ENCODE results near the gene EPHA1.

DNA sequence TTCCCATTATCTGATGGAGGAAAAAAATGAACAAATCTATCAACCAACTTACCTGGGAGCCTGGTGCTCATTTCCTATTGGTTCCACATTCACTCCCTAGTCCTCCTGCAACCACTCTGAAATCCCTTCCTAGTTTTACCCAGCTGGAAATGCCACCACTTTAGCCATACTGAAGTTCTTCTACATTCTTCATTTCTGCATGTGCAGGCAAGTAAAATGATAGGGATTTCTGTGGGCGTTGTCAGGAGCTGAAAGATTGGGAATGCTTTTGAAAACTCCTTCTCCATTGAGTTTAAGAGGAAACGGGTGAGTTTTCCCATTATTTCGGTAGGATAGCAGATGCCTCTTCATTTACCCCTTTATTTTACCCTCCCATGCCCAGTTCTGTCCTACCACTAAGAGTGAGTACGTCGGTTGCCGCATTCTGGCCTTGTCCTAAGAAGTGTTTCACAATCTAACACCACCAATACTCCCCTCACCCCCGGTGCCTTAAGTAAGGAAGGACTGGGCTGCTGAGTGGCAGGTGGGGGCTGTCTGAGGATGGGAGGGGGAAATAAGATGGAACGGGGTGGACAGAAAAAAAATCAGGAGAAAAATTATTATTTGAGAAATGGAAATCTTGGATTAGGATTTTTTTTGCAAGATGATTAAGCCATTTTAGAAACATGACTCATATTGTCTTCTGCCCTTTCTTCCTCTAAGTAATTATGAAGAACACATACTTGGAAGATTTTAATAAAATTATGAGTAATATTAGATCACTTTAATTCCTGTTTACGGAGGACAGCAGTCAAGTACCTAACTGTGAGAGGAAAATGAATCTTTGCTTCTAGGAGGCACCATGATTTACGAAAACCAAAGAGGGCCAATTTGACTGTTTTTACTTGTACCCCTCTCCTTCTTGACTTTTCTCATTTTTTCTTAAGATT lies 21.4 kb upstream of the EPHA1 start:
- TF ChIP-seq, protein P1, sequence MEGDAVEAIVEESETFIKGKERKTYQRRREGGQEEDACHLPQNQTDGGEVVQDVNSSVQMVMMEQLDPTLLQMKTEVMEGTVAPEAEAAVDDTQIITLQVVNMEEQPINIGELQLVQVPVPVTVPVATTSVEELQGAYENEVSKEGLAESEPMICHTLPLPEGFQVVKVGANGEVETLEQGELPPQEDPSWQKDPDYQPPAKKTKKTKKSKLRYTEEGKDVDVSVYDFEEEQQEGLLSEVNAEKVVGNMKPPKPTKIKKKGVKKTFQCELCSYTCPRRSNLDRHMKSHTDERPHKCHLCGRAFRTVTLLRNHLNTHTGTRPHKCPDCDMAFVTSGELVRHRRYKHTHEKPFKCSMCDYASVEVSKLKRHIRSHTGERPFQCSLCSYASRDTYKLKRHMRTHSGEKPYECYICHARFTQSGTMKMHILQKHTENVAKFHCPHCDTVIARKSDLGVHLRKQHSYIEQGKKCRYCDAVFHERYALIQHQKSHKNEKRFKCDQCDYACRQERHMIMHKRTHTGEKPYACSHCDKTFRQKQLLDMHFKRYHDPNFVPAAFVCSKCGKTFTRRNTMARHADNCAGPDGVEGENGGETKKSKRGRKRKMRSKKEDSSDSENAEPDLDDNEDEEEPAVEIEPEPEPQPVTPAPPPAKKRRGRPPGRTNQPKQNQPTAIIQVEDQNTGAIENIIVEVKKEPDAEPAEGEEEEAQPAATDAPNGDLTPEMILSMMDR (conservative IDR thresholded peaks at IDR 0.05; ENCODE audit: low read depth in 2 of 2), result no peak
- no peak for TF ChIP-seq EZH2phosphoT487 (IDR thresholded peaks at IDR 0.05; ENCODE audit: unreplicated experiment)
- TF ChIP-seq, protein P2, sequence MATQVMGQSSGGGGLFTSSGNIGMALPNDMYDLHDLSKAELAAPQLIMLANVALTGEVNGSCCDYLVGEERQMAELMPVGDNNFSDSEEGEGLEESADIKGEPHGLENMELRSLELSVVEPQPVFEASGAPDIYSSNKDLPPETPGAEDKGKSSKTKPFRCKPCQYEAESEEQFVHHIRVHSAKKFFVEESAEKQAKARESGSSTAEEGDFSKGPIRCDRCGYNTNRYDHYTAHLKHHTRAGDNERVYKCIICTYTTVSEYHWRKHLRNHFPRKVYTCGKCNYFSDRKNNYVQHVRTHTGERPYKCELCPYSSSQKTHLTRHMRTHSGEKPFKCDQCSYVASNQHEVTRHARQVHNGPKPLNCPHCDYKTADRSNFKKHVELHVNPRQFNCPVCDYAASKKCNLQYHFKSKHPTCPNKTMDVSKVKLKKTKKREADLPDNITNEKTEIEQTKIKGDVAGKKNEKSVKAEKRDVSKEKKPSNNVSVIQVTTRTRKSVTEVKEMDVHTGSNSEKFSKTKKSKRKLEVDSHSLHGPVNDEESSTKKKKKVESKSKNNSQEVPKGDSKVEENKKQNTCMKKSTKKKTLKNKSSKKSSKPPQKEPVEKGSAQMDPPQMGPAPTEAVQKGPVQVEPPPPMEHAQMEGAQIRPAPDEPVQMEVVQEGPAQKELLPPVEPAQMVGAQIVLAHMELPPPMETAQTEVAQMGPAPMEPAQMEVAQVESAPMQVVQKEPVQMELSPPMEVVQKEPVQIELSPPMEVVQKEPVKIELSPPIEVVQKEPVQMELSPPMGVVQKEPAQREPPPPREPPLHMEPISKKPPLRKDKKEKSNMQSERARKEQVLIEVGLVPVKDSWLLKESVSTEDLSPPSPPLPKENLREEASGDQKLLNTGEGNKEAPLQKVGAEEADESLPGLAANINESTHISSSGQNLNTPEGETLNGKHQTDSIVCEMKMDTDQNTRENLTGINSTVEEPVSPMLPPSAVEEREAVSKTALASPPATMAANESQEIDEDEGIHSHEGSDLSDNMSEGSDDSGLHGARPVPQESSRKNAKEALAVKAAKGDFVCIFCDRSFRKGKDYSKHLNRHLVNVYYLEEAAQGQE (IDR thresholded peaks at IDR 0.05; ENCODE audit: unreplicated experiment), result no peak
- TF ChIP-seq POLR2AphosphoS5 (IDR thresholded peaks at IDR 0.05; ENCODE audit: low read depth), result no peak
- no peak for TF ChIP-seq CREB1 (CRISPR knock-in tag; IDR thresholded peaks at IDR 0.05; ENCODE audit: low read depth)
- no peak for TF ChIP-seq ZNF114 (CRISPR knock-in tag; IDR thresholded peaks at IDR 0.05)
- no peak for TF ChIP-seq JUNB (IDR thresholded peaks at IDR 0.05; ENCODE audit: unreplicated experiment)
- TF ChIP-seq NANOG (IDR thresholded peaks at IDR 0.05; ENCODE audit: borderline replicate concordance), result no peak
- no peak for TF ChIP-seq ZNF331 (CRISPR knock-in tag; IDR thresholded peaks at IDR 0.05; ENCODE audit: low read depth)
- no peak for TF ChIP-seq EZH2 (IDR thresholded peaks at IDR 0.05; ENCODE audit: low read depth, unreplicated experiment)
- TF ChIP-seq, protein P3, sequence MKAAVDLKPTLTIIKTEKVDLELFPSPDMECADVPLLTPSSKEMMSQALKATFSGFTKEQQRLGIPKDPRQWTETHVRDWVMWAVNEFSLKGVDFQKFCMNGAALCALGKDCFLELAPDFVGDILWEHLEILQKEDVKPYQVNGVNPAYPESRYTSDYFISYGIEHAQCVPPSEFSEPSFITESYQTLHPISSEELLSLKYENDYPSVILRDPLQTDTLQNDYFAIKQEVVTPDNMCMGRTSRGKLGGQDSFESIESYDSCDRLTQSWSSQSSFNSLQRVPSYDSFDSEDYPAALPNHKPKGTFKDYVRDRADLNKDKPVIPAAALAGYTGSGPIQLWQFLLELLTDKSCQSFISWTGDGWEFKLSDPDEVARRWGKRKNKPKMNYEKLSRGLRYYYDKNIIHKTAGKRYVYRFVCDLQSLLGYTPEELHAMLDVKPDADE (IDR thresholded peaks at IDR 0.05), result no peak
- no peak for TF ChIP-seq STAT1 (IDR thresholded peaks at IDR 0.05; ENCODE audit: unreplicated experiment)
- TF ChIP-seq, protein P4, sequence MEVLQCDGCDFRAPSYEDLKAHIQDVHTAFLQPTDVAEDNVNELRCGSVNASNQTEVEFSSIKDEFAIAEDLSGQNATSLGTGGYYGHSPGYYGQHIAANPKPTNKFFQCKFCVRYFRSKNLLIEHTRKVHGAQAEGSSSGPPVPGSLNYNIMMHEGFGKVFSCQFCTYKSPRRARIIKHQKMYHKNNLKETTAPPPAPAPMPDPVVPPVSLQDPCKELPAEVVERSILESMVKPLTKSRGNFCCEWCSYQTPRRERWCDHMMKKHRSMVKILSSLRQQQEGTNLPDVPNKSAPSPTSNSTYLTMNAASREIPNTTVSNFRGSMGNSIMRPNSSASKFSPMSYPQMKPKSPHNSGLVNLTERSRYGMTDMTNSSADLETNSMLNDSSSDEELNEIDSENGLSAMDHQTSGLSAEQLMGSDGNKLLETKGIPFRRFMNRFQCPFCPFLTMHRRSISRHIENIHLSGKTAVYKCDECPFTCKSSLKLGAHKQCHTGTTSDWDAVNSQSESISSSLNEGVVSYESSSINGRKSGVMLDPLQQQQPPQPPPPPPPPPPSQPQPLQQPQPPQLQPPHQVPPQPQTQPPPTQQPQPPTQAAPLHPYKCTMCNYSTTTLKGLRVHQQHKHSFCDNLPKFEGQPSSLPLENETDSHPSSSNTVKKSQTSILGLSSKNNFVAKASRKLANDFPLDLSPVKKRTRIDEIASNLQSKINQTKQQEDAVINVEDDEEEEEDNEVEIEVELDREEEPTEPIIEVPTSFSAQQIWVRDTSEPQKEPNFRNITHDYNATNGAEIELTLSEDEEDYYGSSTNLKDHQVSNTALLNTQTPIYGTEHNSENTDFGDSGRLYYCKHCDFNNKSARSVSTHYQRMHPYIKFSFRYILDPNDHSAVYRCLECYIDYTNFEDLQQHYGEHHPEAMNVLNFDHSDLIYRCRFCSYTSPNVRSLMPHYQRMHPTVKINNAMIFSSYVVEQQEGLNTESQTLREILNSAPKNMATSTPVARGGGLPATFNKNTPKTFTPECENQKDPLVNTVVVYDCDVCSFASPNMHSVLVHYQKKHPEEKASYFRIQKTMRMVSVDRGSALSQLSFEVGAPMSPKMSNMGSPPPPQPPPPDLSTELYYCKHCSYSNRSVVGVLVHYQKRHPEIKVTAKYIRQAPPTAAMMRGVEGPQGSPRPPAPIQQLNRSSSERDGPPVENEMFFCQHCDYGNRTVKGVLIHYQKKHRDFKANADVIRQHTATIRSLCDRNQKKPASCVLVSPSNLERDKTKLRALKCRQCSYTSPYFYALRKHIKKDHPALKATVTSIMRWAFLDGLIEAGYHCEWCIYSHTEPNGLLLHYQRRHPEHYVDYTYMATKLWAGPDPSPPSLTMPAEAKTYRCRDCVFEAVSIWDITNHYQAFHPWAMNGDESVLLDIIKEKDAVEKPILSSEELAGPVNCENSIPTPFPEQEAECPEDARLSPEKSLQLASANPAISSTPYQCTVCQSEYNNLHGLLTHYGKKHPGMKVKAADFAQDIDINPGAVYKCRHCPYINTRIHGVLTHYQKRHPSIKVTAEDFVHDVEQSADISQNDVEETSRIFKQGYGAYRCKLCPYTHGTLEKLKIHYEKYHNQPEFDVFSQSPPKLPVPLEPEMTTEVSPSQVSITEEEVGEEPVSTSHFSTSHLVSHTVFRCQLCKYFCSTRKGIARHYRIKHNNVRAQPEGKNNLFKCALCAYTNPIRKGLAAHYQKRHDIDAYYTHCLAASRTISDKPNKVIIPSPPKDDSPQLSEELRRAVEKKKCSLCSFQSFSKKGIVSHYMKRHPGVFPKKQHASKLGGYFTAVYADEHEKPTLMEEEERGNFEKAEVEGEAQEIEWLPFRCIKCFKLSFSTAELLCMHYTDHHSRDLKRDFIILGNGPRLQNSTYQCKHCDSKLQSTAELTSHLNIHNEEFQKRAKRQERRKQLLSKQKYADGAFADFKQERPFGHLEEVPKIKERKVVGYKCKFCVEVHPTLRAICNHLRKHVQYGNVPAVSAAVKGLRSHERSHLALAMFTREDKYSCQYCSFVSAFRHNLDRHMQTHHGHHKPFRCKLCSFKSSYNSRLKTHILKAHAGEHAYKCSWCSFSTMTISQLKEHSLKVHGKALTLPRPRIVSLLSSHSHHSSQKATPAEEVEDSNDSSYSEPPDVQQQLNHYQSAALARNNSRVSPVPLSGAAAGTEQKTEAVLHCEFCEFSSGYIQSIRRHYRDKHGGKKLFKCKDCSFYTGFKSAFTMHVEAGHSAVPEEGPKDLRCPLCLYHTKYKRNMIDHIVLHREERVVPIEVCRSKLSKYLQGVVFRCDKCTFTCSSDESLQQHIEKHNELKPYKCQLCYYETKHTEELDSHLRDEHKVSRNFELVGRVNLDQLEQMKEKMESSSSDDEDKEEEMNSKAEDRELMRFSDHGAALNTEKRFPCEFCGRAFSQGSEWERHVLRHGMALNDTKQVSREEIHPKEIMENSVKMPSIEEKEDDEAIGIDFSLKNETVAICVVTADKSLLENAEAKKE (CRISPR knock-in tag; IDR thresholded peaks at IDR 0.05), result no peak

Data from GM23338 (cell line).